ENCODE data around the gene SPDYE2. TPM values are rescaled to one million over a fixed set of nuclear protein-coding genes. Genes with fewer than 3 reads are reported as not detected.
"Not testable (repeated sequence)": the region's sequence is repeated elsewhere in the genome, so short reads cannot be mapped to it uniquely, and the experiment has no call there.

Gene SPDYE2
- polyA plus RNA-seq, 2 of the 4 experiments (the other 2 are of a cell fraction): not detected

GRCh38 chr7:102542771-102543170 is 8.3 kb upstream of the SPDYE2 start:
- H3K4me3 ChIP-seq; H3K4me2 ChIP-seq; DNase-seq (ENCODE audit: low read depth in 1 of 2, low spot score in 1 of 2); H3K9me3 ChIP-seq; FAIRE-seq; H3K4me1 ChIP-seq; CTCF ChIA-PET; POLR2A ChIA-PET; H3K27ac ChIP-seq; ATAC-seq: not testable (repeated sequence)
- 96% methylated on average over 7 of the region's 11 CpGs for WGBS (ENCODE audit: missing lambda C conversion rate)

- H3K4me1 ChIP-seq; POLR2A ChIA-PET; H3K9me3 ChIP-seq; H3K27ac ChIP-seq; H3K4me2 ChIP-seq; FAIRE-seq; H3K4me3 ChIP-seq; DNase-seq (ENCODE audit: low read depth in 1 of 2, low spot score in 1 of 2); CTCF ChIA-PET: not testable (repeated sequence)
- no CpG with 5 or more reads among the region's 8 CpGs for WGBS (ENCODE audit: missing lambda C conversion rate)
- ATAC-seq: 0 out of 6 replicates have a peak, but pooled peaks of 1 of the 2 experiments have one; percentile 10
Measured at GRCh38 chr7:102543596-102543995, 7.4 kb upstream of the SPDYE2 start, which contains the start of gene UPK3BL2. Gene UPK3BL2 (minus strand): TSS chr7:102543696. CDS start chr7:102543636, 60 bp downstream.

GRCh38 chr7:102544372-102544771 is 6.7 kb upstream of the SPDYE2 start:
- H3K4me3 ChIP-seq; H3K4me1 ChIP-seq; POLR2A ChIA-PET; H3K9me3 ChIP-seq; CTCF ChIA-PET; H3K27ac ChIP-seq; H3K4me2 ChIP-seq; DNase-seq (ENCODE audit: low read depth in 1 of 2, low spot score in 1 of 2); FAIRE-seq: not testable (repeated sequence)
- WGBS (ENCODE audit: missing lambda C conversion rate): 88% methylated on average over 1 of the region's 1 CpG
- ATAC-seq: 0 out of 6 replicates have a peak, but pooled peaks of 1 of the 2 experiments have one; percentile 3

- H3K4me3 ChIP-seq; CTCF ChIA-PET; FAIRE-seq; H3K4me2 ChIP-seq; DNase-seq (ENCODE audit: low read depth in 1 of 2, low spot score in 1 of 2); H3K9me3 ChIP-seq; H3K4me1 ChIP-seq; ATAC-seq; POLR2A ChIA-PET; H3K27ac ChIP-seq: not testable (repeated sequence)
- 97% methylated on average over 7 of the region's 12 CpGs for WGBS (ENCODE audit: missing lambda C conversion rate)
Measured at GRCh38 chr7:102545288-102545687, 5.7 kb upstream of the SPDYE2 start.

GRCh38 chr7:102546353-102546752 is 4.7 kb upstream of the SPDYE2 start:
- DNase-seq (ENCODE audit: low read depth in 1 of 2, low spot score in 1 of 2); H3K4me2 ChIP-seq: not testable (repeated sequence)

GRCh38 chr7:102568620-102569019 is 17.6 kb downstream of the SPDYE2 start:
- 75% methylated on average over 4 of the region's 11 CpGs for WGBS (ENCODE audit: missing lambda C conversion rate)
- DNase-seq (ENCODE audit: low read depth in 1 of 2, low spot score in 1 of 2); CTCF ChIA-PET; H3K4me3 ChIP-seq; ATAC-seq; H3K4me1 ChIP-seq; H3K4me2 ChIP-seq; FAIRE-seq; H3K27ac ChIP-seq; POLR2A ChIA-PET; H3K9me3 ChIP-seq: not testable (repeated sequence)

More at GRCh38 chr7:102546353-102546752, 4.7 kb upstream of the SPDYE2 start:
- H3K9me3 ChIP-seq, POLR2A ChIA-PET, H3K4me3 ChIP-seq, FAIRE-seq, CTCF ChIA-PET, H3K4me1 ChIP-seq, H3K27ac ChIP-seq: not testable (repeated sequence)
- WGBS (ENCODE audit: missing lambda C conversion rate): 46% methylated on average over 3 of the region's 6 CpGs
- peak; percentile 32 to 51; a peak in 5 of 6 replicates for ATAC-seq

- Histone ChIP-seq H3K27ac (peak within 1 kb of the TSS; percentile 81 to 91), H3K4me3 (peak within 1 kb of the TSS; percentile 72)
- CTCF ChIA-PET, H3K4me2 ChIP-seq, H3K9me3 ChIP-seq, H3K4me1 ChIP-seq, FAIRE-seq, POLR2A ChIA-PET: not testable (repeated sequence)
- ATAC-seq: peak; percentile 84 to 92
- under 1% methylated on average over 22 of the region's 64 CpGs for WGBS (ENCODE audit: missing lambda C conversion rate)
- peak; percentile 35 for TF ChIP-seq CTCF (IDR thresholded peaks at IDR 0.05)
- TF ChIP-seq KDM5A (IDR thresholded peaks at IDR 0.05): peak; percentile 71
- TF ChIP-seq POLR2A (IDR thresholded peaks at IDR 0.05; ENCODE audit: low read length): peak; percentile 11; the same call in 1 of the 2 replicates
- peak in 1 of 2 experiments; percentile 60; a peak in 2 of 5 replicates for TF ChIP-seq JUN (IDR thresholded peaks at IDR 0.05)
- TF ChIP-seq PHF8 (IDR thresholded peaks at IDR 0.05; ENCODE audit: borderline replicate concordance, low read depth): peak; percentile 93
- DNase-seq (ENCODE audit: low read depth in 1 of 2, low spot score in 1 of 2): peak in 1 of 2 experiments; percentile 84
Measured at GRCh38 chr7:102572261-102573239, 21.5 kb downstream of the SPDYE2 start, which contains the start of gene POLR2J3. Gene POLR2J3 (minus strand): TSS chr7:102572583. CDS start chr7:102572521, 62 bp downstream.

GRCh38 chr7:102574607-102575006 is 23.6 kb downstream of the SPDYE2 start:
- H3K9me3 ChIP-seq; H3K4me3 ChIP-seq; H3K27ac ChIP-seq; H3K4me2 ChIP-seq; FAIRE-seq; DNase-seq (ENCODE audit: low read depth in 1 of 2, low spot score in 1 of 2); H3K4me1 ChIP-seq; POLR2A ChIA-PET; ATAC-seq; CTCF ChIA-PET: not testable (repeated sequence)
- WGBS (ENCODE audit: missing lambda C conversion rate): no CpG with 5 or more reads among the region's 6 CpGs

GRCh38 chr7:102576363-102576762 is 25.3 kb downstream of the SPDYE2 start:
- POLR2A ChIA-PET; H3K9me3 ChIP-seq; H3K27ac ChIP-seq; H3K4me1 ChIP-seq; DNase-seq (ENCODE audit: low read depth in 1 of 2, low spot score in 1 of 2); H3K4me3 ChIP-seq; ATAC-seq; H3K4me2 ChIP-seq; CTCF ChIA-PET; FAIRE-seq: not testable (repeated sequence)
- WGBS (ENCODE audit: missing lambda C conversion rate): no CpG with 5 or more reads among the region's 3 CpGs

All from A549 (cell line).